HG02938 (cell line): ENCODE measurements around the gene VWA5A.
"Not testable (repeated sequence)": the region's sequence is repeated elsewhere in the genome, so short reads cannot be mapped to it uniquely, and the experiment has no call there.

ENCODE experiments used
- ATAC-seq: cut with Tn5 transposase; IDR thresholded peaks from one replicate; pipeline ENCODE4 v1.9.1; 2021; ENCODE audit warnings: mild to moderate bottlenecking, moderate library complexity; ENCODE audit not compliant: unreplicated experiment

The VWA5A gene

DNA sequence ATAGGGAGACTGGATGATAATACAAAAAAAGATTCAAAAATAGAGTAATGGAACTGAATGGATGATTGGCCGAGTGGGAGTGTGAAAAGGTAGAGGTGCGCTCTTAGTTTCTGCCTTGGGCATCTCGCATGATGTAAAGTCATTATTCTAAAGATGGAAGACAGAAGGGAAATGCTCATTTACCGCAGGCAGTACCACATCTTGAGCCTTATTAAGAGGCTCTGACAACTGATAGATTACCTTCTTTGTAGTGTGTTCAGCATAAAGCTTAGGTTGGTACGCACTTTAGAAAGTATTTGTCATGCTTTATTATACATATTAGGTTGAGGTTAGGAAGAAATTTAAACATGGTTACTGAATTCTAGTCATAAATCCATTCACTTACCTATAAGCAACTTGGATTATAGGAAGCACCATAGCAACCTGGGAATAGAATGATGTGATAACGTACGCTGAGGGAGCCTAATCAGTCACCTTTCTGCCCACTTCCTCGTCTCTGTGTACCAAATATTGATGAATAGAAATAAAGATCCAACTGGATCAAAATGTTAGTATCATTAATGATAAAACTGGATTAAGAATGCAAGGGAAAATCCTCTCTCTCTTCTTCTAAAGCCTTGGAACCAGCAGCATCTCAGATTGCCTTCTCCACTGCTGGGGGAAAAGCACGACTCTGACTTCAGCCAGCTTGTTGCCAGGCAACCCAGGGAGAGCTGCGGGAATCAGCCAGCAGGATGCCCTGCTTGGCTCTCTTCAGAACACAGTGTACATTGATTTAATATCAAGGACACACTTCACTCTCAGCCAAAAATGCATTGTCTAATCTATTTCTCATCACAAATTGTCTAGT is 29.0 kb upstream of the VWA5A start:
- no peak for ATAC-seq

DNA sequence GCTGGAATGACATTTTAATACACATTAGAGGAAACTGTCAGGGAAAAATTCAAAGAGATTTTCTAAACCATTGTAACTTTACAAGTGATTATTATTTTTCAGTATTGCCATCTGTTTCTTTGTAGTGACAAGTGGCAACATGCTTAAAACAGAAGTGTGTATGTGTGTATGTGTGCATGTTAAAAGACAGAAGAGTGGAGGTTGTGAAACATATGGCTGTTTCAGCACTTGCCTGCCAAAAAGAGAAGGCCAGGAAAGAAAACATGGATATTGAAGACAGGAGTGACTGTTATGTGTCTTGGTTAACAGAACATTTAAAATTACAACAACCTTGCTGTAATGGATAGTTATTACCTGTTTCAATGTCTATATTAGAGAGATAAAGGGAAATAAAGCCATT is 24.3 kb upstream of the VWA5A start:
- ATAC-seq = no peak

DNA sequence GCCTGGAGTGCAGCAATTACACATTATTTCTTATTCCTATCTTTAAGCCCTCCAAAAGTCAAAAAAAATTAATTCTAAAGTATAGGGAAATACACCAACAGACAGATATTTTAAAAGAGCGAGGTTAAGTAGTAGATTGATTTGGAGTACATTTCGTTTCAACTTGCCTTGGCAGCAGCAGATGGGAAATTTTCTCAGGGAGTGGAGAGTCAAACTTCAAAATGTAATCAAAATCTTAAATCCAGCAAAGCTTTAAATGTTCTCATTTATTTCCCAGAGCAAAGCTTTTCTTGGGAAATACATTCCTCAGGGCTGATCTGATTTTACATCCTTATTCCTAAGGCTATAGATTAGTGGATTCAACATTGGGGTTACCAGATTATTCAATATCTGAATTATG is 21.9 kb upstream of the VWA5A start:
- ATAC-seq = no peak

GRCh38 chr11:124094731-124095130 is 20.5 kb upstream of the VWA5A start:
- no peak for ATAC-seq

- no peak for ATAC-seq
Observed at GRCh38 chr11:124096364-124096763, 18.9 kb upstream of the VWA5A start.

- no peak for ATAC-seq
Observed at GRCh38 chr11:124098141-124098540, 17.1 kb upstream of the VWA5A start.

DNA sequence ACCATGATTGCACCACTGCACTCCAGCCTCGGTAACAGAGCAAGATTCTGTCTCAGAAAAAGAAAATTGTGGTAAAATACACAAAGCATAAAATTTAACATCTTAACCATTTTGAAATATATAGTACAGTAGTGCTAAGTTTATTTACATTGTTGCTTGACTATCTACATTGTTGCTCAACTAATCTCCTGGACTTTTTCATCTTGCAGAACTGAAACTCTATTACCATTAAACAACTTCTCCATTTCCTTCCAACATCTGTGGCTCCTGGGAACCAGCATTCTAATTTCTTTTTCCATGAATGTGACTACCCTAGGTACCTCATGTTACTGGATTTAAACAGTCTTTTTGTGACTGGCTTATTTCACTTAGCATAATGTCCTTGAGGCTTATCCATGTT is 13.5 kb upstream of the VWA5A start:
- ATAC-seq = no peak

DNA sequence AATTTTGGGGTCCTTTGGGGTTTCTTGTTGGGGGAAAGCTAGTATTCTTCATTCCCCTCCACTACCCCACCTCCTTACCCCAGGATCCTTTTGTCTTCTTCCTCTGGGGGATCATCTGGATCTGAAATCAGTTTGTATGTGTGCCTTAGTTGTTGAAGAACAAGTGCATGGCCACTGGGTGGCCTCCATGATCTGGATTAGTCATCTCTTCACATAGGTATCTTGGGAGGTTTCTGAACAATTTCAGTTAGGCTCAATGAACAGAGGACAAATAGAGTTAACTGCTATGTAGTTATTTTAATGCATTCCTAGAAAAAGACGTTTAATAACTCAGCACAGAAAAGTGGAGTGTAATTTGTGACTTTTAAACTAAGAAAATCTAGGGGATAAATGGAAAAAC is 7.1 kb upstream of the VWA5A start:
- no peak for ATAC-seq

DNA sequence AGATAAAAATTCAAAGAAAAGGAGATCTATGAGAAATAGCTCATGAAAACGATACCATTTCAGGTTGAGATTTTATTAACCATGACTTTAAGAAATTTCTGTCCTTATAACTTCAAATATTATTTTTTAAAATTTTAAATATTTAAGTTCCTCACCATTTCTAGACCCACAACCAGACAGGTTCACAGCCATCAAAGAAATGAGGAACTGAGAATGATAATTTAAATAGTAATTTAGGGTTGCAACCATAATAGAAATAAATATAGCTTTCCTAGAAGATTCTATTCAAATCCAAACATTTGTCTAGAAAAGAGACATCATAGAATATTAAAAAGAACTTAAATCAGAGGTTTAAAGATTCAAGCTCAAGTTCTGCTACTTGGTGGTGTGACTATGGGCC is 5.9 kb upstream of the VWA5A start:
- no peak for ATAC-seq

- ATAC-seq = no peak
Observed at GRCh38 chr11:124110201-124110600, 5.0 kb upstream of the VWA5A start.

GRCh38 chr11:124113890-124114289 is 1.4 kb upstream of the VWA5A start:
- no peak for ATAC-seq

GRCh38 chr11:124115782-124116616 is 749 bp downstream of the VWA5A start:
- ATAC-seq = peak; percentile 3

DNA sequence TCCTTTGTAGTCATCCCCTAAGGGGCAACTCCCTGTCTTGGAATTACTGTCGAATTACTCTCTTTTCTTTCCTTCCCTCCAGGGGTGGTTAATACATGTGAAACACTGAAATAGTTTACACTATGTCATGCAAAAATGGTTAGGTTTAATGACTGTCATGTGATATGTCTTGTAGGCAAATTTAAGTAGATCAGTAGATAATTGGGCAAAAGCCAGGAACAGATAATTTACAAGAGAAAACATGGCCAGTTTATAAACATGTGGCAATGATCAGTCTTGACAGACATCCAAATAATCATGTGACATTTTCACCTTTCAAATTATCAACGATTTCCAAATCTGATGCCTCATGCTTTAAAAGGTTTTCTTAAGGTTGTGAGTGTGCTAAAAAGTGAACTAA is 3.9 kb downstream of the VWA5A start:
- no peak for ATAC-seq

- no peak for ATAC-seq
Observed at GRCh38 chr11:124120891-124121290, 5.6 kb downstream of the VWA5A start.

DNA sequence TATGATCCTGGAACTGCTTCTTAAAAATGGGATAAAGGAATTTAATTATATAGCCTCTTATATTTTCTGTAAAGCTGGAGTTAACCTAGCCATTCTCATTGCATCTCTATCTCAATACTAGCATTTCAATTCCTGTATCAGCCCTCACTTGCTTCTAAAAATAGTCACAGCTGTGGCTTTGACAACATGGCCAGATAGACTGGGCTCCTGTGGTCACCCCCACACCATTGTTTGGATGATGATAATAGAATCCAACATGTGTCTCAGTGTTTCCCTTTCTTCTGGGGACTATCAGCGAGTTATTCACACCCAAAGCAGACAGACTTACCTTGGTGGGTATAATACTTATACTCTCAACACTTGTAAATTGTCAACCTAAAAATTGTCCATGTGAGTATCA is 6.9 kb downstream of the VWA5A start:
- ATAC-seq = no peak

DNA sequence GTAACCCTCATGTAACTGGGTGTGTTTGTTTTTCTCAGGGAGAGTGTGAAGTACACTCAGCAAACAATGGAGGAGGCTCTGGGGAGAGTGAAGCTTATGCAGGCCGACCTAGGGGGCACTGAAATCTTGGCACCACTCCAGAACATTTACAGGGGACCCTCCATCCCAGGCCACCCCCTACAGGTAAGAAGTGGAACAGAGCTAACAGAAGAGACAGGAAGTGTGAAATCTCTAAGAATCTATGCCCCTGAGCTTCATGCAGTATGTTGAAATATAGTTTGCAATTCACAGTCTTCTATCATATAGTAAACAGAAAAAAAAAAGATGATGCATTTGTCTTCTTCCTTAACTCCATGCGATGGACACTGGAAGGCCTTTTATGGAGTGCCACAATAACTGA is 8.4 kb downstream of the VWA5A start:
- no peak for ATAC-seq

GRCh38 chr11:124127134-124127533 is 11.9 kb downstream of the VWA5A start:
- not testable (repeated sequence) for ATAC-seq

GRCh38 chr11:124143034-124143433 is 27.8 kb downstream of the VWA5A start:
- no peak for ATAC-seq

DNA sequence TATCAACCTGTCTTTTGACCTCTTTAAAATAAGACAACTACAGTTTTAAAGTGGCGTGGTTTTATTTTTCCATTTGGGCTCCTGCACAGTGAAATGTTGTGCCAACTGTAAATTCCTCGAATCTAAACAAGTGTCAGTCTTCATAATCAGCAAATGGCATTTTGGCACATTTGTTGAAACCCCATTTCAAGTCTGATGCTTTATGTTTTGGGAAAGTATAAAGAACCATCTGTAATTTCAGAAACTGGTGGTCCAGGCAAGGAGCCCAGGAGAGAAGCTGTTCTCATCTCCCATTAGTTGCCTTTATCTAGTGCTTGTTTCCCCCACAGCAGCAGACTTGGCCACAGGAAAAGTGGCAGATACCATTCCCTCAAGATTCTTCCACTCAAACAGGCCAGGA is 32.7 kb downstream of the VWA5A start:
- ATAC-seq = no peak

DNA sequence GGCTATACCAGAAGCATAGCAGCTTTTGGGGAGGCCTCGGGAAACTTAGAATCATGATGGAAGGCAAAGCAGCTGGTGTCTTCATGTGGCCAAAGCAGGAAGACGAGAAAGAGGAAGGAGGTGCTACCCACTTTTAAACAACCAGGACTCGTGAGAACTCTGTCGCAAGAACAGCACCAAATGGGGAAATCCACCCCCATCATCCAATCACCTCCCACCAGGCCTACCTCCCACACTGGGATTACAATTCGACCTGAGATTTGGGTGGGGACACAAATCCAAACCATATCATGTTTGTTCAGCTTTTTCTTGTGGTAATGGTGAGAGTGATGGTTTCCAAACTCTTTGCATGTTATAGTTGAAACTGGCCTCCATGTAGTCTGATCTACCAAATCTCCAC is 35.4 kb downstream of the VWA5A start:
- no peak for ATAC-seq

GRCh38 chr11:124152770-124153407 is 37.6 kb downstream of the VWA5A start:
- no peak for ATAC-seq

DNA sequence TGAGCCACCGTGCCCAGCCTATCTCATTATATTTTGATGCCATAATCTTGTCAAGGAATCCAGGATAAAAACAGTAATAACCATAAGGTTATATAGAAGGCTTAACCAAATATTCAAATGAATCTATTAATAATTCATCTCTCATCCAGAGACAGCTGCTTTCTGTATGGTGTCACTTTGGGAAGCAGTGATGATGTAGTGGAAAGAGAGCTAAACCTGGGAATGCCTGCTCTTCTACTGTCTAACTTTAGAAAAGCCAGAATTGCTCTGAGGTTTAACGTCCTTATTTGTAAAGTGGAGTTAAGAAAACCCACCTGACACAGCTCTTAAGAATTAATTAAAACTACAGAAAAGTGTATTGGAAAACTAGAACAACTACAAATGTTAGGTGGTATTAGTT is 38.6 kb downstream of the VWA5A start:
- ATAC-seq = no peak
